ENCODE data around the gene FGFBP3.

FGFBP3 gene, protein sequence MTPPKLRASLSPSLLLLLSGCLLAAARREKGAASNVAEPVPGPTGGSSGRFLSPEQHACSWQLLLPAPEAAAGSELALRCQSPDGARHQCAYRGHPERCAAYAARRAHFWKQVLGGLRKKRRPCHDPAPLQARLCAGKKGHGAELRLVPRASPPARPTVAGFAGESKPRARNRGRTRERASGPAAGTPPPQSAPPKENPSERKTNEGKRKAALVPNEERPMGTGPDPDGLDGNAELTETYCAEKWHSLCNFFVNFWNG

DNA sequence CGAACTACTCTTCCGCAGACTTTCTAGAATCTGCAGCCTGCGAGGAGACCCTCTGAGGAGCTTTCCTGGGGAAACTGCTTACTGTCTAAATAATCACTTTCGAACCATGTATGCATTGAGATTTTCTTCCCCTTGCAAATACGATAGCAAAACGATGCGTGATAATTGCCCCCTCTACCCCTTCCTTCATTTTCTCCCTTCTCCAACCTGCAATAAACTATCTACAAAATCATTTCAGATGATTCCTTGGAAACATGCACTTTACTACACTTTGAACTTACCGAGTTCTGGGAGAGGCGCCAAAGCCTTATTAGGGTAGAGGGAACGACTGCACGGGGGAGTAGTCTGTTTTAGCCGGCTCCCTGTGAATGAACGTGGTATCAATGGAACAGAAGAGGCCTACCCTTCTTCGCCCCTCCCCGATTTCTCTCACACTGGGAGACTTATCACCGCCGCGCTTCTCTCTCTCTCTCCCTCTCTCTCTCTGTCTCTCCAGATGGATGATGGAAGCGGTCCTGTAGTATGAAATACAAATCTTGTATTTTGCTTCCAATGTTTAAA, at the start of gene FGFBP3:
FGFBP3 (minus strand) TSS at position 370 of the 561 bp plus-strand sequence. CDS start 517 bp downstream, outside the sequence.
- DNase-seq (ENCODE audit: low spot score) = peak; percentile 15

DNA sequence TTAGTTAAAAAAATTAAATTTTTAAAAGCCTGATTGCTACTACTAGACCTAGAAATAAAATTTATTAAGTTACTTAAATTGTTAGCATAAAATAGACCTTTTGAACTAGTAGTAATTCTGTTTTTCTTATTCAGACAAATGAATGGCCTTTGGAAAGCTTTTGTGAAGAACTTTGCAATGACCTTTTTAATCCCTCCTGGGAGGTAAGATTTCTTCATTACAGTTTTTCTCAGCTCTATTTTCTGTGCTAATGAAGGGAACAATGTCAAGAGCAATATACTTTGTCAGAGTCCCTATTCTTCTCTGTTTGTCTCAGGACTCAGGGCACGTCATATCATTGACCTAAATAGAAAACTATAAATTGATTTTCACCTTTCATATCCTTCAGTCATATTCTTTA, 47.8 kb upstream of the FGFBP3 start:
- no peak for DNase-seq (ENCODE audit: low spot score)

GRCh38 chr10:91955114-91955513, 45.8 kb upstream of the FGFBP3 start:
- DNase-seq (ENCODE audit: low spot score) = no peak

DNA sequence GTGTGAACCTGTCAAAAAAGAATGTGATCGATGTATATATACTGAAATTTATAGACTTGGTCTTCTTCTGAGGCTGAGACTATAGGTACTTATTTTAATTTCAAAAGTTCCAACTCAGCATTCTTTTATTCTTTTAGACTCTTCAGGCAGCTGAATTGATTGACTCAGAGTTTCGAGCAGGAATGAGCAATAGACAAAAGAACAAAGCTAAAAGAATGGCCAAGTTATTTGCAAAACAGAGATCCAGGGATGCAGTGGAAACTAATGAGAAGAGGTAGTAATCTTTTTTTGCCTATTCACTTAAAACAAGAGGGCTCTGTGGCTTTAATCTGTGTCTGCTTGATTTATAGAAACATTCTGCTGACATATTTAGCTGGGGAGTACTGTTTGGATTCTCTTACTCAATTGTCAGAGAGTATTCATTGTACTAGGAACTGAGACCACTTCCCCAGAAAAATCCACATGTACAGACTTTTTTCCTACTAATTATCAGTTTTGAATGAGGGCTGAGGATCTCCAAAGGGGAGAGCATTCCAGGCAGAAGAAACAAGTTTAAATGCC, 44.4 kb upstream of the FGFBP3 start:
- no peak for DNase-seq (ENCODE audit: low spot score)

DNA sequence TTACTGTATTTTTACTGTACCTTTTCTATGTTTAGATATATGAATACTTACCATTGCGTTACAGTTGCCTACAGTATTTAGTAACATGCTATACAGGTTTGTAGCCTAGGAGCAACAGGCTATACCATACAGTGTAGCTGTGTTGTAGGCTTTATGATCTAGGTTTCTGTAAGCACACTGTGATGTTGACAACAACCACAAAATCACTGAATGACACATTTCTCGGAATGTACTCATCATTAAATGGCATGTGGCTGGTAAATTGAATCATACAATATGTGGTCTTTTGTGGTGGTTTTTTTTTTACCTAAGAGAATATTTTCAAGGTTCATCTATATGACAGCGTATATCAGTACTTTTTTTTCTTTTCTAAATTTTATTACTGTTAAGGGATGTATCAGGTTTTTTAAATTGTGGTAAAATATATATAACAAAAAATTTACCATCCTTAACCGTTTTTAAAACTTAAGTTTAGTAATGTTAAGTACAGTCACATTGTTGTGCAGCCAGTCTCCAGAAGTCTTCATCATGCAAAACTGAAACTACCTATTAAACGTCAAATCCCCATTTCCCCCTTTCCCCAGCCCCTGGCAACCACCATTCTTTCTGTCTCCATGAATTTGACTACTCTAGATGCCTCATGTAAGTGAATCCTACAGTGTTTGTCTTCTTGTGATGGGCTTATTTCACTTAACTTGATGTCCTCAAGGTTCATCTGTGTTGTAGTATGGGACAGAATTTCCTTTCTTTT, 35.8 kb upstream of the FGFBP3 start:
- DNase-seq (ENCODE audit: low spot score) = peak; percentile 1

GRCh38 chr10:91941426-91941825, 32.1 kb upstream of the FGFBP3 start:
- DNase-seq (ENCODE audit: low spot score) = no peak

DNA sequence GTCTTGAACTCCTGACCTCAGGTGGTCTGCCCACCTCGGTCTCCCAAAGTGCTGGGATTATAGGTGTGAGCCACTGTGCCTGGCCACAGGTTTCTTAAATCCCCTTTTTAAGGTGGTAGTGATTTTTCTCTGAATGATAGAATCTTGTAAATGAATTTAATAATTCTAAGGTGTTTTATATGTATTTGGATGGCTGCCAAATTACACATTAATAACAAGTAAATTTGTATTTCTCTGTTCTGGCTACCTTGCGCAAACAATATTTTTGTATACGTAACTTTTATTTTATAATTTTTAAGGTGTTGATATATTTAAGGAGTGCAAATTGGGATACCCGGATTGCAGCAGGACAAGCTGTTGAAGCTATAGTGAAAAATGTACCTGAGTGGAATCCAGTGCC, 30.4 kb upstream of the FGFBP3 start:
- no peak for DNase-seq (ENCODE audit: low spot score)

GRCh38 chr10:91935886-91936285, 26.6 kb upstream of the FGFBP3 start:
- no peak for DNase-seq (ENCODE audit: low spot score)

DNA sequence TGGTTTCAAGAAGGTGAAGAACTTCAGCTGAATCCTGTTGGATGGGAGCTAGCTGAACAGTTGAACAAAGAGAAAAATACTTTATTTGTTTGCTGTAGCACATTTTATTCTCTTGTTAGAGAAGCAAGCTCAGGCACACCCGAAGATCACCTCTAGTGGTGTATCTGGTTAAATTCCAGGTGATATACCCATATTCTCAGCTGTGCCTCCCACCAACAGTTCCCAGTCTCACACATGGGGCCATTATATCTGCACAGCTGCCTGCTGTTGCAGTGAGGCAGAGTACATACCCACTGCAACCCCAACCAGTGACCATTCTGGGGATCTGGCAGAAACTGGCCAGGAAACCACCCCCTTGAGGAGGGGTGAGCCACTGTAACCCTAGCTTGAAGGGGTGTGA, 23.5 kb upstream of the FGFBP3 start:
- no peak for DNase-seq (ENCODE audit: low spot score)

- no peak for DNase-seq (ENCODE audit: low spot score)
These were observed 22.4 kb upstream of the FGFBP3 start for GRCh38 chr10:91931526-91932190.

GRCh38 chr10:91930939-91931338, 21.7 kb upstream of the FGFBP3 start:
- no peak for DNase-seq (ENCODE audit: low spot score)

DNA sequence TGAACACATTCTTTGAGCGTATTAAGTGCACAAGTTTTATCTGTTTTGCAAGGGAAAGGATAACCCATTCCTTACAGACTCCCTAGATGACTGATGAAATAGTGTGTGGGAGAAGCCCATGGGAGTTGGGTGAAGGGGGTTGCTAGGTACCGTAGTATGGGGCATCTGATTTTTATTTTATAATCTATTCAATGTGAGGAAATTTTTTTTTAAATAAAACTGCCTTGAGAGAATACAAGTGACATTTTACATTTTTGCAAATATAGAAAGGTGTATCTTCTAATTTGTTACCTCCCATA, 15.7 kb upstream of the FGFBP3 start:
- DNase-seq (ENCODE audit: low spot score) = no peak

- no peak for DNase-seq (ENCODE audit: low spot score)
These were observed 15.1 kb upstream of the FGFBP3 start for GRCh38 chr10:91924212-91925021.

- peak; percentile 88 for DNase-seq (ENCODE audit: low spot score)
These were observed 14.3 kb upstream of the FGFBP3 start, which contains the start of gene BTAF1 for GRCh38 chr10:91923371-91924211. Gene BTAF1, plus strand, starts transcription at chr10:91923770. Its CDS starts 307 bp downstream, at chr10:91924077.

- no peak for DNase-seq (ENCODE audit: low spot score)
These were observed 10.4 kb upstream of the FGFBP3 start for GRCh38 chr10:91919651-91920050.

DNA sequence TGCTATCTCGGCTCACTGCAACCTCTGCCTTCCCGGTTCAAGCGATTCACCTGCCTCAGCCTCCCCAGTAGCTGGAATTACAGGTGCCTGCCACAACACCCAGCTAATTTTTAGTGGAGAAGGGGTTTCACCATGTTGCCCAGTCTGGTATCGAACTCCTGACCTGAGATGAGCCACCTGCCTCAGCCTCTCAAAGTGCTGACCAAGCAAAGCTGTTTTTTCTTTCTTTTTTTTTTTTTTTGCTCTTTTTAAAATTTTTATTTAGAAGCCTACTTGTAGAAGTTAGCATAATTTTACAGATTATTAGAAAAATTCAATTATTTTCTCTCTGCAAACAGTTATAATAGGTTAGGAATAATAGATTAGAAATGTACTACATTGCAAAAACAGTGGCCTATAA, 1.2 kb upstream of the FGFBP3 start:
- DNase-seq (ENCODE audit: low spot score) = no peak

DNA sequence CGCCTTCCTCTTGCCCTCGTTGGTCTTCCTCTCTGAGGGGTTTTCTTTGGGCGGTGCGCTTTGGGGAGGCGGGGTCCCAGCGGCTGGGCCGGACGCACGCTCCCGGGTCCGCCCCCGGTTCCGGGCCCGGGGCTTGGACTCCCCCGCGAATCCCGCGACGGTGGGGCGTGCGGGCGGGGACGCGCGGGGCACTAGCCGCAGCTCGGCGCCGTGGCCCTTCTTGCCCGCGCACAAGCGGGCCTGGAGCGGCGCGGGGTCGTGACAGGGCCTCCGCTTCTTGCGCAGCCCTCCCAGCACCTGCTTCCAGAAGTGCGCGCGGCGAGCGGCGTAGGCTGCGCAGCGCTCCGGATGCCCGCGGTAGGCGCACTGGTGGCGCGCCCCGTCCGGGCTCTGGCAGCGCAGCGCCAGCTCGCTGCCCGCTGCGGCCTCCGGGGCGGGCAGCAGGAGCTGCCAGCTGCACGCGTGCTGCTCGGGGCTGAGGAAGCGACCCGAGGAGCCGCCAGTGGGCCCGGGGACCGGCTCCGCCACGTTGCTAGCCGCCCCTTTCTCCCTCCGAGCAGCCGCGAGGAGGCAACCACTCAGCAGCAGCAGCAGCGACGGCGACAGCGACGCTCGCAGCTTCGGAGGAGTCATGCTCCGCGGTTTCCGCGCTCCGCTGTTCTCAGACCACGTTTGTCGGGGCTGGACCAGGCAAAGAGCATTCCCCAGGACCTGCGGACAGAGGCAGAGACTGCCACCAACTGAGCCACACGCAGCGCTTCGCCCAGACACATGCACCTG, 759 bp downstream of the FGFBP3 start:
- peak; percentile 63 for DNase-seq (ENCODE audit: low spot score)

GRCh38 chr10:91907914-91908336, 1.4 kb downstream of the FGFBP3 start:
- DNase-seq (ENCODE audit: low spot score) = no peak

GRCh38 chr10:91907033-91907594, 2.2 kb downstream of the FGFBP3 start:
- DNase-seq (ENCODE audit: low spot score) = no peak

All from CD4-positive, alpha-beta T cell treated with Interleukin-6 at 100 ng/mL for 8 hours (primary cell).